Stimulated activated CD4-positive, alpha-beta T cell treated with anti-CD3 and anti-CD28 coated beads, Interleukin-2, amount 100 ng/mL, for 48 hours (primary cell): ENCODE measurements around the gene CLEC10A.
A peak's percentile ranks its signal among the peaks of the same experiment; 100 is the strongest.
"Not testable (repeated sequence)": the region's sequence is repeated elsewhere in the genome, so short reads cannot be mapped to it uniquely, and the experiment has no call there.

Experiments
- DNase-seq, 2 donors: peaks; one replicate each; pipeline ENCODE4 v3.0.0-alpha.2; 2020

The CLEC10A gene

DNA sequence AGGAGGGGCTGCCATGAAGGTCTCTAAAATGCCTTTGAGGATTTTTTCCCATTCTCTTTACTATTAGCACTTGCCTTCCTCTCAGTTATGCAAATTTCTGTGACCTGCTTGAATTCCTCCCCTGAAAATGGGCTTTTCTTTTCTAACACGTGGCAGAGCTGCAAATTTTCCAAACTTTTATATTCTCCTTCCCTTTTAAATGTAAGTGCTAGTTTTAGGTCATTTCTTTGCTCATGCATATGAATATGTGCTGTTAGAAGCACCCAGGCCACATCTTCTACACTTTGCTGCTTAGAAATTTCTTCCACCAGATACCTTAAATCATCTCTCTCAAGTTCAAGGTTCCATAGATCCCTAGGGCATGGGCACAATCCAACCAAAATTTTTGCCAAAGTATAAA lies 11.8 kb downstream of the CLEC10A start:
- no peak for DNase-seq

DNA sequence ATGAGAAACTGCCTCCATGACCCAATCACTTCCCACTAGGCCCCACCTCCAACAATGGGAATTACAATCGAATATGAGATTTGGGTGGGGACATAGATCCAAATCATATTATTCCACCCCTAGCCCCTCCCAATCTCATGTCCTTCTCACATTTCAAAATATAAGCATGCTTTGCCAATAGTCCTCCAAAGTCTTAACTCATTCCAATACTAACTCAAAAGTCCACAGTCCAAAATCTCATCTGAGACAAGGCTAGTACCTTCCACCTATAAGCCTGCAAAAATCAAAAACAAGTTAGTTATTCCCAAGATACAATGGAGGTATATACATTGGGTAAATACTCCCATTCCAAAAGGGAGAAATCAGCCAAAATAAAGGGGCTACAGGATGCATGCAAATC lies 12.9 kb downstream of the CLEC10A start:
- no peak for DNase-seq

DNA sequence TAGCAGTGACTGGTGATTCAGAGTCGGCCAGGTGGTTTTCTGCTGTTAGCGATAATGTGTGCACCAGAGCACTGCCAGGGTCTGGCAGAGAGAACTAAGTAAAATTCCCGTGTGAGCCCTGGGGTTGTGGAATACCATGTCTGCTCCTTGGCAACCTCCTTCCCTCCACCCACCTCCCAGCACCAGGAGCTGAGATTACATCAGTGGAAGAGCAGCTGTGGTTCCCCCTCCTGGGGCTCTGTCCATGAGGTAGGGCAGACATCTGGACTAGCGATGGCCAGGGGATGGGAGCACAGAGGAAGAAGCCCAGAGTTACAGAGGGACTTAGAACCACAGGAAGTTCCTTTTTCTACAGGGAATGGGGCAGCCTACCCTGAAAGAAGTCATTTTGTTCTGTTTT lies 15.8 kb downstream of the CLEC10A start:
- DNase-seq = no peak

DNA sequence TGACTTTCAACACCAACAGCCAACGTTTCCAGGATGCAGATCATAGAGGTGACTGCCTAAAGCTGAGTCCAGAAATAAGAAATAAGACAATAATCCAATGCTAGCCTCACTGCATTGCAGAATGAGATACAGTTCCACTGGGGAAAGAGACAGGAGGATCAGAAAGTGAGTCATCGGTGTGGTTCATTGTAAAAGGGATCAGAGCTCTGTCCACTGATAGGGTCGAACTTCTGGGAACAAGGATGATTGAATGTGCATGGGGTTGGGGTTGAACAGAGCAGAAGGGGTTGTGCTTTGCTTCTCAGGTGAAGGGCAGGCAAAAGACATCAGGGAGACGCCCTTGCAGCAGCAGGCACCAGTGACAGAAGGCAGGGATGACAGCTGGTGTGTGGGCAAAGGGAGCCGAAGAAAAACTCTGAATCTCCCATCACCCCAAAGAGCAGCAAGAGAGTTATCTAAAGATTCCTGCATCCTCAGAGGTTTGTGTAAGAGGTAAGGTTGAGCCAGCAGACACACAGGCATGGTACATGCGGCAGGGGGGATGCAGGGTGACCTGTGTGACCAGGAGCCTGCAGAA lies 16.4 kb downstream of the CLEC10A start:
- DNase-seq = no peak

DNA sequence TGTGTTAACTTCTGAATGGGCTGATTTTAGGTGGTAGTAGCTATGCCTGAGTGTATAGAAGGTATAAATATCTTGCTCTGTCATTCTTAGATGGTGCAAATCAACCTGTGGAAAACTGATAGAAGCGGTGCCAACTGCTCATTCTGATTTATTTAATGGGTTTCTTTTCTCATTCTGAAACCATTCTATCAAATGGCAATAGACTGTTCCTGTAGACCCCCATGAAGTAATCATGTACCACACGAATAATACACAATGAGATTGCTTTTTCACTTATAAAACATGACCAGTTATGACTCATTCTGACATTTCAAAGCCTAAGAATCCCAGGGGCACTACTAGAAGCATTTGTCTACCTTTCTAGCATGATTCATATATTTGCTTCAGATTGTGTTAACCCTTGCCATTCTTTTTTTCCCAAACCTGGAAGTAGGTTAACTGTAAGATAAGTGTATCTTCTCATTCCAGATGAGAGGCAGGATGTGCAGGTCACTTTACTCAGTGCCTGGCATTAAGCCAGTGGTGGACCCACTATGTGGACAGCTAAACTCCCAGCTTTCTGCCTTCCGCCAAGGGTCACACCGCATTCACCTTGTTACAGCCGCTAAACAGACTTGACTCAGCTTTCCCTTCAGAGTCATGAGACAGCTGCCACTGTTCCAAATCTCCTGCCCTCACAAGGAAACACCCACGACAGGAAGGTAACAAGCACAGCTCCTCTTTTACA lies 19.7 kb downstream of the CLEC10A start:
- DNase-seq = peak; percentile 38 to 41

DNA sequence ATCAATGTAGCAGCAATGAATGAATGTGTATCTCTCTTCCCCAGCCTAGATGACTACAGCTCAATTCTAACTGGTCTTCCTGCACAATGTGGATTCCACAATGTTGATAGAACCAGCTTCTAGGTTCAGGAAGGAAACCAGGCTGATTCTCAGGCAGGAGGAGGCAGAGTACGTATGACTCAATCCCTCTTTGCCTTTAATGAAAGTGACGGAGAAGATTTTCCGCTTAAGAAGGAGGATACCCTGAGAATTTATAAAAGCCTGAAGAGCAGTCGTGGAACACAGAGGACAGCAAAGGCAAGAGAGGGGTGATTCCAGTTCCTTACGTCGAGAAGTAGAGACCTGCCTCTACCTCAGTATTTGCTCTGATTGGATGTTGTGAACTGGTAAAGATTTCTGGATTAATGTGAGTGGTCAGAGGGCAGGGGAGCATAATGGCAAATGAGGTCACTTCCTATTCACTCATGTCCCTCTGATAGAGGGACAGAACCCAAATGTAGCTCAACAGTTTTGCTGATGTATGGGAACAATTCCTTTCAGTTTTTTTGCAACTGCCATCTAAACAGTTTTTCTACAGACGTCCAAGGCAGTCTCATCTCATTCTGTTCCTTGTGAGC lies 21.1 kb downstream of the CLEC10A start:
- DNase-seq = no peak

DNA sequence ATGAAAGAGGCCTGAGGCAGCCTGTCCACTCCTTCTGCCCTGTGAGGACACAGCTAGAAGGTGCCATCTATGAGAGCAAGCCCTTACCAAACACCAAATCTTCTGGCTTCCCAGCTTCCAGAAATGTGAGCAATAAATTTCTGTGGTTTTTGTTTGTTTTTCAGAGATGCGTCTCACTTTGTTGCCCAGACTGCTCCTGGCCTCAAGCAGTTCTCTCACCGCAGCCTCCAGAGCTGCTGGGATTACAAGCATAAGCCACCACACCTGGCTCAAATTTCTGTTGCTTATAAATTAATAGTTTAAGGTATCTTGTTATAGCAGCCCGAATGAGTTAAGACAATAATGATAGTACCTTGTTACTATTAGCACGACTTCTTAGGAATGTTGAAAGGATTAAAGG lies 23.7 kb downstream of the CLEC10A start:
- DNase-seq = no peak

DNA sequence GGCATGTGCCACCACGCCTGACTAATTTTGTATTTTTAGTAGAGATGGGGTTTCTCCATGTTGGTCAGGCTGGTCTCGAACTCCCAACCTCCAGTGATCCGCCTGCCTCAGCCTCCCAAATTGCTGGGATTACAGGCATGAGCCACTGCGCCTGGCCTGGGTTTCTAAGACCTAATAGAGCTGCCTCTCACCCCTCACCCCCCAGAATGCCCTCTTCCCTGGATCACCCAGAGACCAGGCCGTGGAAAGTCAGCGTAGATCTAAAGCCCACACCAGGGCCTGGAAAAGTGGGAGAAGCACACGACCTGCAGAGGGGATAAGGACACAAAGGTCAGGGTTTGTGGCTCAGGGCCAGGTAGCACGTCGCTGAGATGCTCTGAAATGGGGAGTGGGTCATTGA lies 29.5 kb downstream of the CLEC10A start:
- DNase-seq = not testable (repeated sequence)

DNA sequence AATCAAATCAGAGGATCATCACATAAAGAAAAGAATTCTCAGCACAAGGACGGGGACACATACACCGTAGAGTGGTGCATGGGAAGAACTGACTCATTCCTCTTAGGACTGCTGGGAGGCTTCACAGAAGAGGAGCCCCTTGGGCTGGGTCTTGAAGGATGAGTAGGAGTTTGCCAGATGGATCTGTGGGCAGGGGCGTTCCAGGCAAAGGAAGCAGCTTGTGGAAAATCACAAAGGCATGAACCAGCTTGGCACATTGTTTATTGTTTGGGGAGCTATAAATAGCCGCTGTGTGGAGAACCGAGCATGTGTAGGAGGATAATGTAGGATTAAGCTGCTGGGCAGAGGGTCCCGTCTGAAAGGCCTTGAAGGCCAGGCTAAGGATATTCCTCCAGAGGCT lies 31.1 kb downstream of the CLEC10A start:
- DNase-seq = no peak

DNA sequence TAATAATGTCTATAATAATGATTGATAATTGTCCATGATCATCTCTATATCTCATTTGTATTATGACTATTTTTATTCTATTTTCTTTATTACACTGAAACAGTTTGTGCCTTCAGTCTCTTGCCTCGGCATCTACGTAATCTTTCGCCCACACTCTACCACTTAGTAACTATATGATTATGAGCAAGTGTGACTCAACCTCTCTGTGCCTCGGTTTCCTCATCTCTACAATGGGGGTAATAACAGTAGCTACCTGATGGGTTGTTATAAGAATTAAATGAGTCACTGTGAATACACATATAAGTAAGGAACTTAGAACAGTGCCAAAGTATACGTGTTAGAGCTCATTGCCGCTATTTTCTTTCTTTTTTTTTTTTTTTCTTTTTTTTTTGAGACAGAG lies 32.5 kb downstream of the CLEC10A start:
- no peak for DNase-seq

DNA sequence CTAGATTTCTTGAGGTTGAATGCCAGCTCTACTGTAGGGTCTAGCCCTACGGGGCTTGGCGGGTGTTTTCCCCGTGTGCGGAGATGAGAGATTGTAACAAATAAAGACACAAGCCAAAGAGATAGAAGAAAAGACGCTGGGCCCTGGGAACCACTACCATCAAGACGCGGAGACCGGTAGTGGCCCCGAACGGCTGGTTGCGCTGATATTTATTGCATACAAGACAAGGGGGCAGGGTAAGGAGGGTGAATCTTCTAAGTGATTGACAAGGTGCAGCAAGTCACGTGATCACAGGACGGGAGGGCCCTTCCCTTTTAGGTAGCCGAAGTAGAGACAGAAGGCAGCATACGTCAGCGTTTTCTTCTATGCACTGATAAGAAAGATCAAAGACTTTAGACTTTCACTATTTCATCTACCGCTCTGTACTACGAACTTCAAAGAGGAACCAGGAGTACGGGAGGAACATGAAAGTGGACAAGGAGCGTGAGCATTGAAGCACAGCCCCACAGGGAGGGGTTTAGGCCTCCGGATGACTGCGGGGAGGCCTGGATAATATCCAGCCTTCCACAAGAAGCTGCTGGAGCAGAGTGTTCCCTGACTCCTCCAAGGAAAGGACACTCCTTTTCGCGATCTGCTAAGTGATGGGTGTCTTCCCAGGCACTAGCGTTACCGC lies 33.2 kb downstream of the CLEC10A start:
- DNase-seq = peak; percentile 54

DNA sequence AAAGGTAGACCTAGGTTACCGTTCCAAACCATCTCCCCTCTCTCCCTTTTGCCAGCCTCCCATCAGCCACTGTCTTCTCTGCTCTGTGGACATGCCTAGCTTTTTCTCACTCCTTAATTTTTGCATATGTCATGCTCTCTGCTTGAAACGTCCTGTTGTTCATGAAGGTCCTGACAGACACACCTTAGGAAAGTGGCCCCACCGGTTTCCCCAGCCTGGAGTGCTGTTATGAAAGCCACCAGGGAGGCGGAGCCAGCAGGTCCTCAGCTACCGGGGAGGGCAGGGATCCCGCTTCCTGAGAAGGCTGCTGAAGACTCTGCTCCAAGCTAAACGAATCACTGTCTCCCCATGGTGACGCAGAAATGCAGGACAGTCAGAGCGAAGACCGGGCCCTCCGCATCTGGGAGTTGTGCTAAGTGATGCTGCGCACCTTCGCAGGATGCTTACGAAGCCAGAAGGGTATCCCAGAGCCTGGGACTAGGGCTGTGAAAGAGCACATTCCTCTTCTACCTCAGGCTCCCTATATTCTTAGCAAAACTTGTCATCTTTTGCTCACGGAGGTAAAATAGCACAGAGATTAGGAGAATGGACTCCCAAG lies 33.8 kb downstream of the CLEC10A start:
- peak in 1 of 2 donors; percentile 30 for DNase-seq

DNA sequence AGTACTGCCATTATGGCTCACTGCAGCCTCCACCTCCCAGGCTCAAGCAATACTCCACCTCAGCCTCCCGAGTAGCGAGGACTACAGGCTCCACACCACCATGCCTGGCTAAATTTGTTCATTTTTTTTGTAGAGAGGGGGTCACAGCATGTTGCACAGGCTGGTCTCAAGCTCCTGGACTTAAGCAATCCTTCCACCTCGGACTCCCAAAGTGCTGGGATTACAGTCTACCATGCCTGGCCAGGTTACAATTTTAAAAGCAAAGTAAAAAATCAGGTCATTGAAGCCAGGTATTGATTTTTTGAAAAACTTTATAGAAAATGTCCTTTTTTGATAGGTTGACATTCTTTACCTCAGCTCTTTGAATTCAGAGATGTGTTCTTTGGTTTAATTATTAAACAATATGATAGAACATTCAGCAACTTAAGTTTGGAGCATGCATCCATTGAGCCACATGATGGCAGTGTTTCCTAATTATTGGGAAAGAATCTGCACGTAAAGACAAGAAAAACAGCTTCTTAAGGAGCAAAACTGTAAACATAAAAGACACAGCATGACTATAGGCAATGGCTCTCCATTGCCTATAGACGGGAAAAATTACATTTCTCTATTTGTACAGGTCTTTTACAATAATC lies 34.4 kb downstream of the CLEC10A start:
- peak in 1 of 2 donors; percentile 35 for DNase-seq

DNA sequence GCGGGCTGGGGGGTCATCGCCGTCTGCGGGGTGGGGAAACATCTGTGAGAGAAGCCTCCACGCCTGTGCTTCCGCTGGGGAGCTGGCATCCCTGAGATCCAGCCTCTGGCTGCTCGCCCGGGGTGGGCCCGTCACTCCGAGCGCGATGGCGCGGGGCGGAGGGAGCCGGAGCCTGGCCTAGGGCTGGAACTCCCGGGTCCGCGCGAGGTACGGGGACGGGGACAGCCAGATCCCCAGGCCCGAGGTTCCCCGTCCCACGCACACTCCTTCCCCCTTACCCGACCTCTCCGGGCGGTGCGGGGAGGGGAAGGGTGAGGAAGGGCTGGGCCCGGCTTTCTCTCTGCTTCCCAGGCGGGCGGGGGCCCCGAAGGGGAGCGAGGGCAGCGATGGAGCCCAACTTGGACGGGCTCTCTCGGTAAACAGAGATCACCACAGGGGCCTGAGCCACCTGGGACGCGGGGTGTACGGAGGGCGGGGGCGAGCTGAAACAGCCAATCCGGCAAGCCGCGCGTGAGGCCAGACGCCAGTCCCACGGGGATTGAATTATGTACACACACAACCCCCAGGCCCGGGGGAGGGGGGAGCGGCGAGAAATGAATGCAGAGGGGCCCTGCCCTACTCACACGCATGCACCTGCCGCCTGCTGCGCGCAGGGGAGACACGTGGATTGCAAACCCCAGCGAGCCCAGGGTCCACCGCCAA lies 36.4 kb downstream of the CLEC10A start, which contains the start of gene SLC16A11:
Gene SLC16A11, minus strand, starts transcription at position 596 of the 702 bp plus-strand sequence. Its CDS starts 579 bp downstream, at position 17.
- peak in 1 of 2 donors; percentile 20 for DNase-seq

DNA sequence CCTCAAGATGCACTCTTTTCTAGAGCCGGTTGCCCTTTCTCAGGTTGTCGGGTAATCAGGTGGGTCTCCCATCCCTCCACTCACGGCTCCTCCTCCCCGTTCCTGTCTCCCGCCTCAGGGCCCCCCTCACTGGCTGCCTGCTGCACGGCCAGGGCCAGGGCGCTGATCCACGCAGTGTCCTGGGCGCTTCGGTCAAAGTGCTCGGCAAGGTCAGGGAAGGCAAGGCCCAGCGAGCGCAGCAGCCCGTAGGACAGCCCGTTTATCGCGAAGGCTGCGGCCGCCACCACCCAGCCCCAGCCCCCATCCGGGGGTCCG lies 36.9 kb downstream of the CLEC10A start:
- no peak for DNase-seq

DNA sequence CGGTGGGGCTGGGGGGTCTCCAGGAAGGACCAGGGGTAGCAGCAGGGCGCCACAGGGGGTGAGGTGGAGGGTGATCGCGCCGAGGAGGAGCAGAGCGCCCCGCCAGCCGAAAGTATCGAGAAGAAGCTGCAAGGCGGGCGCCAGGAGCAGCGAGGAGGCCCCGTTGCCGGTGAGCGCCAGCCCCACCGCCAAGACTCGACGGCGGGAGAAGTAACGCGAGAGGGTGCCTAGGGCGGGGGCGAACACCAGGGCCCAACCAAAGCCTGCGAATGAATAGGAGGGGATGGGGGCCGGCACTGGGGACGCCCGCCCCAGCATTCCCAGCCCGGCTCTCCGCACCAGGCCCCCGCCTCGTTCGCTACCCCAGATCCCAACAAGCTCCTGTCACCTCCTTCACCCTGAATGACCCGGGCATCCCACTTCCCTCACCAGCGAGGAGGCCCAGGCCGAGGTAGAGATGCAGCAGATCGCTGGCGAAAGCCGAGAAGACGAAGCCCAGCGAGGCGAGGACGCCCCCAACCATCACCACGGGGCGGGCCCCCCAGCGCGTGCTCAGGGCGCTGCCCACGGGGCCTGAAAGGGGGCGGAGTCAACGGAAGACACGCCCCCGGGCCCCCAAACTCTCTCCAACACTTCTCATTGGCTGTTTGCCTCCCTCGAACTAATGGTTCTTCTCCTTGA lies 37.4 kb downstream of the CLEC10A start:
- peak in 1 of 2 donors; percentile 52 for DNase-seq

DNA sequence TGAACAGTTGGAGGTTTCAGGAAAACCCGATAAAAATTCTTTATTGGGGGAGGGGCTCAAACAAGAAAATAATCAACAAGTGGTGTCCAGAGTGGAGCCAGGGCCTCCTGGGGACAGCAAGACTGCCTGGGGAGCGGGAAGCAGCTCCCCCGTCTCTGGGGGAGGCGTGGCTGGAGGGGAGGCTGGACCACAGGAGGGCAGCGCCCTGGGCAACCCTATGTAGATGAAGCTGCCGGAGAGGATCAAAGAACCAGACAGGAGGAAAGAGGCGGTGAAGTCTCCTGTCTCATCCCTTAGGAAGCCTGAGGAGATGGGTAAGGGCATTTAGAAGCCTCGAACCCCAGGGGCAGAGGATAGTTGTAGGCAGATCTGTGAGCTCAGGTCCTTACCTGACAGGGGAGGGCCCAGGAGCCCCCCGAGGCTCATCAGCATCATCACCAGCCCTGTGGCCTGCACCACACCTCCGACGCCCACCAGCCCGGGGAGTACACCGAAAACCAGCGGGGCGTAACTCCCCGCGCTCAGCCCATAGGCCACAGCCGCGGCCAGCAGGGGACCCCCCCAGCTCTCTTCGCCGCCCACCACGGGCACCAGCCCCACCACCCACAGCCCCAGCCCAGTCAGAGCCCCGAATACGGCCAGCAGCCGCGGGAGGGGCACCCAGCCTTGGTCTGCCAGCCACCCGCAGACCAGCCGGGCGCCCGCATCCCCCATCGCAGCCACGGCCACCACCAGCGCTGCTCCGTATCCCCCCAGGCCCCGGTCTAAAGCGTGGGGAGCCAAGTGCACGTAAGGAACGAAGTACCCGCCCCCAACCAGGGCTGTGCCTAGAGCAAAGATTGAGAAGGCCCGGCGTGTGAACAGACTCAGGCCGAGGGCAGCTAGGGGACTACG lies 38.2 kb downstream of the CLEC10A start:
- no peak for DNase-seq

DNA sequence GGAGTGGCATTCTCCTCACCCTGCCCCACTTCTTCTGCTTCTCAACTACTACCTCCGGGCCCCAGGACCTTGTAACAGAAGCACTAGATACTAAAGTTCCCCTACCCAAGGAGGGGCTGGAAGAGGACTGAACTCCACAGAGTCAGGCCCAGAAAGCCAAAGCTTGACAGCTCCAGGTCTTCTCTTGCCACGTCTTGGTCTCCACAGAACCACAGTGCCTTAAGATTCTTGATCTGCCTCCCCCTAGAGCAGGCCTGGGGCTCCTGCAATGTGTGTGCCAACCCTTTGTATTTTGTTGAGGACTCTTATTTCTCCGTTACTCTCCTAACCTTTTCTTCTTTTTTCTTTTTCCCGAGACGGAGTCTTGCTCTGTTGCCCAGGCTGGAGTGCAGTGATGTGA lies 40.2 kb downstream of the CLEC10A start:
- DNase-seq = no peak

DNA sequence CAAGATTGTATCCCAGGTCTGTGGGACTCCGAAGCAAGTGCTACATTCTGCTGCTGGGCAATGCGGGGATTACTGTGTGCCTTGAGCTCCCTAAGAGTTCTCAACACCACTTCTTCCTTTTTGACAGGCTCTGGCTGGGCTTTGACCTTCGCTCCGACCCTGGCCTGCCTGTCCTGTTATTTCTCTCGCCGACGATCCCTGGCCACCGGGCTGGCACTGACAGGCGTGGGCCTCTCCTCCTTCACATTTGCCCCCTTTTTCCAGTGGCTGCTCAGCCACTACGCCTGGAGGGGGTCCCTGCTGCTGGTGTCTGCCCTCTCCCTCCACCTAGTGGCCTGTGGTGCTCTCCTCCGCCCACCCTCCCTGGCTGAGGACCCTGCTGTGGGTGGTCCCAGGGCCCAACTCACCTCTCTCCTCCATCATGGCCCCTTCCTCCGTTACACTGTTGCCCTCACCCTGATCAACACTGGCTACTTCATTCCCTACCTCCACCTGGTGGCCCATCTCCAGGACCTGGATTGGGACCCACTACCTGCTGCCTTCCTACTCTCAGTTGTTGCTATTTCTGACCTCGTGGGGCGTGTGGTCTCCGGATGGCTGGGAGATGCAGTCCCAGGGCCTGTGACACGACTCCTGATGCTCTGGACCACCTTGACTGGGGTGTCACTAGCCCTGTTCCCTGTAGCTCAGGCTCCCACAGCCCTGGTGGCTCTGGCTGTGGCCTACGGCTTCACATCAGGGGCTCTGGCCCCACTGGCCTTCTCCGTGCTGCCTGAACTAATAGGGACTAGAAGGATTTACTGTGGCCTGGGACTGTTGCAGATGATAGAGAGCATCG lies 41.8 kb downstream of the CLEC10A start:
- DNase-seq = no peak
